Embryonic facial prominence (tissue), 1 donor: Measurements from ENCODE around the gene LRFN5.
"Not testable (repeated sequence)": the region's sequence is repeated elsewhere in the genome, so short reads cannot be mapped to it uniquely, and the experiment has no call there.

Source experiments
- DNase-seq: peaks from one replicate; pipeline ENCODE4 v3.0.0-alpha.2; 2016; ENCODE audit errors: extremely low spot score

The LRFN5 gene

GRCh38 chr14:41899416-41899815, 292.7 kb downstream of the LRFN5 start:
- no peak for DNase-seq

GRCh38 chr14:41900644-41901043, 294.0 kb downstream of the LRFN5 start:
- DNase-seq = no peak

GRCh38 chr14:41901089-41901488, 294.4 kb downstream of the LRFN5 start:
- no peak for DNase-seq

DNA sequence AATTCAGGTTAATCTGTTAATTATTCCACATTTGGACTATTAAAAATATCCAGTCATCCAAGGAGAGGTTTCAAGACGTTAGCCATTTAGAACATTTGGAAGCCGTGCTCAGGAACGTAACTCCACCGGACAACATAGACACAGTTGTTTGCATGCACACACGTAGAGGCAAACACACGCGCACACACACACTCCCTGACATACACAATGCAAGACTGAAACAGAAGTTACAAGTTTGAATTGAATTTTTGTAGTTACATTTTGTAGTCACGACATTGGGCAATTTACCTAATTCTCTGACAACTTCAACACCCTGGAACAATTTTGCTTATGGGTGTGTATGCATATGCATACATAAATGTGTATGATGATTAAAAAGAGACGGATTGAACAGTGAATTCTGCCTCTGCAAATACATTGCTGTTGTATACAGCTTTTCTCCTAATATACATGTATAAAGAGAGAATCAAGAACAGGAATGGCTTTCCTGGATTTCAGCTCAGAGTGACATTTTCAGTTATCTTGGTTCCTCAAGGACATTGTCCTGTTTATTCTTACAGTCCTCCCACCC, 298.8 kb downstream of the LRFN5 start:
- no peak for DNase-seq

- not testable (repeated sequence) for DNase-seq
Observed at GRCh38 chr14:41911155-41911554, 304.5 kb downstream of the LRFN5 start.

- no peak for DNase-seq
Observed at GRCh38 chr14:41913398-41913797, 306.7 kb downstream of the LRFN5 start.

- no peak for DNase-seq
Observed at GRCh38 chr14:41915732-41916131, 309.1 kb downstream of the LRFN5 start.

- no peak for DNase-seq
Observed at GRCh38 chr14:41916313-41916712, 309.6 kb downstream of the LRFN5 start.

GRCh38 chr14:41925409-41925808, 318.7 kb downstream of the LRFN5 start:
- DNase-seq = no peak

DNA sequence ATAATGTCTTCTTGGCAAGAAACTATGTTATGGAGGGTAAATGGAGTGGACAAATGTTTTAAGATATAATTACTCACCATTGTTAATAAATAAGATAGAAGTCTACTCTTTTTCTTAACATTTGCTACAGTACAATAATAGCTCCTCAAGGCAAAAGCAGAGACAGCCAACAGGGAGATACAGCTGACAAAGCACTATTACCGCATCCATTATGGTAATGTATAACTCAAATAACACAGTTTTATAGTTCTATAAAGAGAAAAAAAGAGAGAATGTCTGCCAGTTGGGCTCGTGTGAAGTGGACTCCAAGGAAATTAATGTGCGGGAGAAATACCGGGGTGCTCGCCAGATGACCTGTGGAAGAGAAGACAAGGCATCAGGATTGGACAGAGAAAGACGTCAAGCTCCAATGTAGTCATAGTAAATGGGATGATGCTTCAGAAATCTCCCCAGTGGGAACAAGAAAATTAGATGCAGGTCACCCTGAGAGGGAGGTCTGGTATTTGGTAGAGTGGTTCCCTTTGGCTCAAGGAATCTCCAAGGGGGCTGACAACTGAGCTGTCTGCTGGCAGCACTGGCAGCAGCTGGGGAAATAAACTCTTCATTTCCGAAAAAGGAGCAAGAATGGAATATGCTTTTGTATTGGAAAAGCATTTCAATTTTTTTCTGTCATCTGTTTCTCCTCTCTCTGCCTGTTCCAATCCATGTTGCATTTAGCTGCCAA, 343.9 kb downstream of the LRFN5 start:
- DNase-seq = peak; percentile 48
